Measurements from ENCODE around the gene APOBR. TPM values are rescaled to one million over a fixed set of nuclear protein-coding genes. Genes with fewer than 3 reads are reported as not detected.
"Not testable (repeated sequence)": the region's sequence is repeated elsewhere in the genome, so short reads cannot be mapped to it uniquely, and the experiment has no call there.

Gene APOBR, protein sequence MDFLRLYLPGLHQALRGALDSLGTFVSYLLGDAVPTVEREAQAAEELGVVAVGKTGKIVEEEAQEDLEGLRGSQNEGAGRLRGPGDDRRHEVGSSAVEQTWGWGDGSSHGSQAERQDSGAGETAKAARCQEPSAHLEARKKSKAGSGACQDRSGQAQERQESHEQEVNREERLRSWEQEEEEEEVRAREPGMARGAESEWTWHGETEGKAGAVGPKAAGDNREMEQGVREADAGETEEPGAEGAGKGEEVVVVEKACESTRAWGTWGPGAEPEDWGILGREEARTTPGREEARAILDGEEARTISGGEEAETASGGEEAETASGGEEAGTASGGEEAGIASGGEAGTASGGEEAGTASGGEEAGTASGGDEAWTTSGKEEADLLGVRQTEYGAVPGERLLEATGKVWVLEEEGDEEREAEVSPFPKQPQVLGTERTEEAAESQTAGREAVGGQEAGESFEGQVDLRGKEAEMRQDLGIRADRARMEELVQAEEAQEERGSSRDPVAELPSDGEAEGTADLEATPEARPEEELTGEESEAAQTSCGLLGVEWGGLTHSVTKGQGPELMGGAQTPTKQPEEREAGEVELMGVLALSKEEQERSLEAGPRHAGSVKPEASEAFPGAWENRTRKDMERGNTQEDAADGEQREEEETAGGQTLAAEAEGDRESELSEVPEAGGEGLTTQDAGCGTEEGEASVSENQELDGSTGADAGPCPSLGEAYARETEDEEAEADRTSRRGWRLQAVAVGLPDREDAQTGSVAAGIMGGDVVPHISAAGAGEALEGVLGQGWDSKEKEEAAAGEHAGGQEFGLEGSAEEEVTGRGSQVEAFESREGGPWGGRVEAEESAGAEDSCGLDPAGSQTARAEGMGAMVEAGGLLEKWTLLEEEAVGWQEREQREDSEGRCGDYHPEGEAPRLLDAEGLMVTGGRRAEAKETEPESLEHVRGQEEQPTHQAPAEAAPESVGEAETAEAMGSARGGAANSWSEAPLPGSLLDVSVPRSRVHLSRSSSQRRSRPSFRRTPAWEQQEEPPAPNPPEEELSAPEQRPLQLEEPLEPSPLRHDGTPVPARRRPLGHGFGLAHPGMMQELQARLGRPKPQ
- total RNA-seq: 1 to 10 TPM in 1 of 8 experiments, under 1 TPM in 5, not detected in 2; 0.05 to 1.5 (median 0.50) TPM

DNA sequence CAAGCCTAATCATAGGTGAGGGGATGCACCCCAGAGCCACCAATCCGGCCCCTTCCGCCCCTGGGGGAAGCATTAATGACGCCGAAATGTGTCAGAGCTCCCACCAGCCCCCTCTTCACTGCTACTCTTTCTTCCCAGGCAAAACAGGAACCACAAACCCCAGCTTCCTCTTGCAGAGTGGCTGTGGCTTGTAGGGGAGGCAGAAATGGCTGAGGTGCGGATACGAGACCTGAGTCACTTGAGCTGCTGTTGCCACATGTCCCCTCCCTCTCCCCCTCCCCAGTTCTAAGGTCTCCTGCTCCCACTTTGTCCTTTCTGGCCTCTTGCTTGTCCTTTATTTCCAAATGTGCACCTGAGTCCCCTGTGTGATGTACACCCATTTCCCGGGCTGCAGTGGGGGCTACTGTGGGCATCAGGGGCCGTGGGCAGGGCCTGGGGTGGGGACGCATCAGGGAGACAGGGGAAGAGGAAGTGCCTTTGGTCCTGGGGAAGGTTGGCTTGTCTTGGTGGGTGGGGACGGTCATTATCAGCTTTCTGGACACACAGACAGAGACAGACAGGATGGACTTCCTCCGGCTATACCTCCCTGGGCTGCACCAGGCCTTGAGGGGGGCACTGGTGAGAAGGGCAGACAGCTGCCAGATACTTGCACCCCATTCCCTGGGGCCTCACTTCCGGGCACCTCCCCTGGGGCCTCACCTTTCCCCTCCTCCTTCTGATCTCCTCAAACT is at the start of gene APOBR:
Gene APOBR, plus strand, starts transcription at position 523 of the 731 bp plus-strand sequence. Its CDS starts 39 bp downstream, at position 562.
- in situ Hi-C loops (cut with MboI; ENCODE audit: low pct_unique_long_range_greater_than_20kb in 2 of 9, low sequenced_read_pairs in 9 of 9, unreplicated experiment in 9 of 9): no loop called here
- no peak for ATAC-seq (replicated peaks in 6 of 8)
- 77 to 80% methylated on average over 1 to 4 of the region's 12 CpGs; no CpG with 5 or more reads in 8 of the 10 experiments for WGBS, 10 experiments
- Histone ChIP-seq H3K27ac (no peak within 1 kb of the TSS), H3K4me3 (no peak within 1 kb of the TSS), H3K4me1 (replicated peaks in 1 of 2) (peaks cover 5 to 7% of the 10 kb centered on the region in 2 donors)

DNA sequence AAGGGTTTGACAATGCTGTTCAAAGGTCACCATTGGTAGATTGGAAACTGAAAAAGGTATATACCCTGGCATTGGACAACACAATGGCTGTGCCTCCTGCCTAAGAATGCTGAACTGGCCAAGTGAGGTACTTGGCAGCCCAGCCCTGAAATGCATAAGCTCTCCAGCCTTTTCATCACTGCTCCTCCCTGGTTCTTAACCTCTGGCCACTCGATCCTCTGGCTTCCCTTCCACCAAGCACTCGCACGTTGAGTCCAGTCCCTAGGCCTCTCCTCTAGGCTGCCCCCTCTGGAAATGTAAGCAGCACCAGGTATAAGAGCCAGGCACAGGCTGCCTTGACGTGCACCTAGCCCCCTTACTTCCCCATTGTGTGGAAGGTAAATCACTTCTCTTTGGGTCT is 48.1 kb upstream of the APOBR start:
- H3K4me1 ChIP-seq (replicated peaks in 1 of 2); in situ Hi-C loops (cut with MboI; ENCODE audit: low pct_unique_long_range_greater_than_20kb in 2 of 9, low sequenced_read_pairs in 9 of 9, unreplicated experiment in 9 of 9); H3K27ac ChIP-seq; H3K4me3 ChIP-seq: not testable (repeated sequence)
- WGBS, 10 experiments: no CpG with 5 or more reads among the region's 4 CpGs
- peak in 2 of 8 experiments; percentile 49 to 65 for ATAC-seq (replicated peaks in 6 of 8)

DNA sequence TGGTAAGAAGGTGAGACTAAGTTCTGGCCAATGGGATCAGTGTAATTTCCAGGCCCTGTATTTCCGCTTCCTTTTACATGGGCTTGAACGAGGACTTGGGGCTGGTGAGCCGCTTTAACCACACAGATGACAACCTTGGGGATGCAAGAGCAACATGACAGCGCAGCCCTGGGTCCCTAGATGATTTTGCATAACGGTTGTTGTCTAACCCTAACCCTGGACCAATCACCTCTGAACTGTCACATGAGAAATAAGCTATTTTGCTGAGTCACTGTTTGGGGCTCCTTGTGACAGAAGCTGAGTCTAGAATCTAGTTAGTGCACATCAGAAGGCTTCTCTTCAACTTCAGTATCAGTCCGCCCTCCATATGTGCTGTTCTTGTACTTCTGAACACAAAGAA is 47.4 kb upstream of the APOBR start:
- no CpG with 5 or more reads among the region's 6 CpGs for WGBS, 10 experiments
- in situ Hi-C loops (cut with MboI; ENCODE audit: low pct_unique_long_range_greater_than_20kb in 2 of 9, low sequenced_read_pairs in 9 of 9, unreplicated experiment in 9 of 9); H3K27ac ChIP-seq; H3K4me1 ChIP-seq (replicated peaks in 1 of 2); ATAC-seq (replicated peaks in 6 of 8); H3K4me3 ChIP-seq: not testable (repeated sequence)

DNA sequence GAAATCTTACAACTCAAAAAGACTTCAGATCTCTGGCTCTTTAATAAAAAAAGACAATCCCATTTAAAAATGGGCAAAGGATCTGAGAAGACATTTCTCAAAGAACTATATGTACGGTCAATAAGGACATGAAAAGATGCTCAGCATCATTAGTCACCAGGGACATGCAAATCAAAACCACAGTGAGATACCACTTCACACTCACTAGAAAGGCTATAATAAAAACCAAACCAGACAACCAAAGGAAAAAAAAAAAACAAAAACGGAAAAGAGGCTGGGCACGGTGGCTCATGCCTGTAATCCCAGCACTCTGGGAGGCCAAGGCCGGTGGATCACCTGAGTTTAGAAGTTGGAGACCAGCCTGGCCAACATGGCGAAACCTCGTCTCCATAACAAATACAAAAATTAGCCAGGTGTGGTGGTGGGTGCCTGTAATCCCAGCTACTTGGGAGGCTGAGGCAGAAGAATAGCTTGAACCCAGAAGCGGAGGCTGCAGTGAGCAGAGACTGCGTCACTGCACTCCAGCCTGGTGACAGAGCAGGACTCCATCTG is 20.7 kb upstream of the APOBR start:
- in situ Hi-C loops (cut with MboI; ENCODE audit: low pct_unique_long_range_greater_than_20kb in 2 of 9, low sequenced_read_pairs in 9 of 9, unreplicated experiment in 9 of 9): no loop called here

DNA sequence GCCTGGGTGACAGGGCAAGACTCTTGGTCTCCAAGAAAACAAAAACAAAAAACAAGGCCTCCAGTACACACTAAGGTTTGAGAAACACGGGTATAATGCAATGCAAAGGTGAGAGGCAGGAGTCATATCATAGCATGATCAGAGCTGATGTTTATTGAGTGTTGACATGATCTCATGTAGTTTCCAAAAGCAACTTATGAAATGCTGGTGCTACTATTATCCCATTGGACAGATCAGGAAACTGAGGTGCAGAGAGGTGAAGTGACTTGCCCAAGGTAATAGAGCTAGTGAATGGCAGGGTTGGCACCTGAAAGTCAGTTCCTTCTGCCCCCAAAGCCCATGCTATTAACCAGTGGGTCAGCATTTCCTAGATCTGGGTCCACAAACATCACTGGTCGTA is 19.2 kb upstream of the APOBR start:
- no peak for ATAC-seq (replicated peaks in 6 of 8)
- Histone ChIP-seq H3K4me1 (replicated peaks in 1 of 2) (no peaks in the 10 kb centered on the region), H3K27ac (no peak overlapping the region), H3K4me3 (no peak overlapping the region)
- in situ Hi-C loops (cut with MboI; ENCODE audit: low pct_unique_long_range_greater_than_20kb in 2 of 9, low sequenced_read_pairs in 9 of 9, unreplicated experiment in 9 of 9): no loop called here
- WGBS, 10 experiments: 63 to 100% (median 100%) methylated on average over 1 to 2 of the region's 2 CpGs; no CpG with 5 or more reads in 3 of the 10 experiments

More for the DNA sequence above, 20.7 kb upstream of the APOBR start:
- ATAC-seq (replicated peaks in 6 of 8): no peak
- WGBS, 10 experiments: 50 to 100% (median 86%) methylated on average over 1 to 8 of the region's 8 CpGs
- no peaks in the 10 kb centered on the region for H3K4me1 ChIP-seq (replicated peaks in 1 of 2)
- no peak overlapping the region for H3K4me3 ChIP-seq
- no peak overlapping the region for H3K27ac ChIP-seq

DNA sequence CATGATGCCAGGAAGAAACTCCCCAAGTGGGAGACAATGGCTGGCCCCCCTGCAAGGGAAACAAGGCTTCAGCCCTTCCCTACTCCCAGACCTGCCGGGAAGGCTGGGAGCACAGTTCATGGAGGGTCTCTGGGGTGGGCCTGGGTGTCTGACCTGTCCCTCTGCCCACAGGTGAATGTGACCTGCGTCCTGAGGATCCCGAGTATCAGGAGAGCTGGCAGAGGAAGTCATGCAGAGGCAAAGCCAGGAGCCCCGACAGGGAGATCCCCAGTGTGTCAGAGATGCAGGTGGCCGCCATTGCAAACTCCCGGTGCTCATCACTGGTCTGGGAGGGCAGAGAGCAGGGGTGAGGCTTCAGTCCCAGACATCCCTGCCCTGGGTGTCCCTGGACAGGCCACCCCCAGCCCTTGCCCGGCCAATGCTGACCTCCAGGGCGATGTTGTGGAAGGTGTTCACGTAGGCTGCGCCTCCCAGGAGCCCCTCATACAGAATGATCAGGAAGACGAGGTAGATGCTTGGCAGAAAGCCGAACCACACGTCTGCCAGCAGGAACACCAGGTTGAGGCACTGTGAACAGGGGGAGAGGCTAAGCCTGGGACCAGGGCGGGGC is 17.0 kb upstream of the APOBR start:
- ATAC-seq (replicated peaks in 6 of 8): no peak
- no peaks in the 10 kb centered on the region for H3K4me1 ChIP-seq (replicated peaks in 1 of 2)
- H3K4me3 ChIP-seq: no peak overlapping the region
- H3K27ac ChIP-seq: no peak overlapping the region
- WGBS, 10 experiments: 67 to 100% (median 86%) methylated on average over 1 to 3 of the region's 14 CpGs; no CpG with 5 or more reads in 4 of the 10 experiments
- in situ Hi-C loops (cut with MboI; ENCODE audit: low pct_unique_long_range_greater_than_20kb in 2 of 9, low sequenced_read_pairs in 9 of 9, unreplicated experiment in 9 of 9): no loop called here

DNA sequence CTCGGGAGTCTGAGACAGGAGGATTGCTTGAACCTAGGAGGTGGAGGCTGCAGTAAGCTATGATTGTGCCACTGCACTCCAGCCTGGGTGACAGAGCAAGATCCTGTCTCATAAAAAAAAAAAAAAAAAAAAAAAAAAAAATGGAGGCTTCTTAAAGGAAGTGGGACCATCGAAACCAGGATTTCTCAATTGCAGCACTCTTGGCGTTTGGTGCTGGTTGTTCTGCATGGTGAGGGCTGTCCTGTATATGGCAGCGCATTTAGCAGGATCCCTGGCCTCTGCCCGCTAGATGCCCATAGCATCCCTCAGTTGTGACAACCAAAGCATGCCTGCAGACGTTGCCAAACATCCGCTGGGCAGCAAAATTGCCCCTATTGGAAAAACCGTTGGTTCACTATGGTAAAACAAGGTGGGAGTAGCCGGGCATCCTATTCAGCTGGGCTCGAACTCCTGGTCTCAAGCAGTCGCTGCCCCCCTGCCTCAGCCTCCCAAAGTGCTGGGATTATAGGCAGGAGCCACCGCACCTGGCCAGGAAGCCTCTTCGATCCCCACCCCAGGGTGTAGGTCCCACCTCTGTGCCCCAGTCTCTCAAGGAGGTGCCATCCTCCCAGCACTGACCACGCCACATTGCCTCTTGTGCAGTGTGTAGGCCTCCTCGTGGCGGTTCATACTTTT is 15.8 kb upstream of the APOBR start:
- no peak overlapping the region for H3K4me3 ChIP-seq
- no peak for ATAC-seq (replicated peaks in 6 of 8)
- no peaks in the 10 kb centered on the region for H3K4me1 ChIP-seq (replicated peaks in 1 of 2)
- H3K27ac ChIP-seq: no peak overlapping the region
- in situ Hi-C loops (cut with MboI; ENCODE audit: low pct_unique_long_range_greater_than_20kb in 2 of 9, low sequenced_read_pairs in 9 of 9, unreplicated experiment in 9 of 9): no loop called here
- 80 to 100% (median 96%) methylated on average over 1 to 10 of the region's 16 CpGs; no CpG with 5 or more reads in 2 of the 10 experiments for WGBS, 10 experiments

DNA sequence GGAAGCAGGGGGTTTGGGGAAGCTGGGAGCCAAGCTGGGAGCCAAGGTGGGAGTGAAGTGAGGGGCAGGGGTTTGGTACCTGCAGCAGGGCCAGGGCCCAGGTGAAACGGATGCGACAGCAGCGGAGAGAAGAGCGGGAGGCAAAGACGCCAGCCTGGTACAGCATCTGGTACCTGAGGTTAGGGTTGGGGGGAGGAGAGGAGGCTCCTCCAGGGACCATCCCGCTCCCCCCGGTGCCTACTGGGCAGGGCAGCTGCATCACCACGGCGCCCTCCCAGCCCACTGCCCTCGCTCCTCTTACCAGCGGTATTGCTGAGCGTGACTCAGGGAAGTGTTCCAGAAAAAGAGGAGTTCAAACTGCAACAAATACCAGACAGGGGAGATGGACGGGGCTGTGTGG is 12.4 kb upstream of the APOBR start:
- no peak overlapping the region for H3K27ac ChIP-seq
- 85 to 100% (median 100%) methylated on average over 2 to 5 of the region's 13 CpGs; no CpG with 5 or more reads in 7 of the 10 experiments for WGBS, 10 experiments
- no peak overlapping the region for H3K4me3 ChIP-seq
- no peak for ATAC-seq (replicated peaks in 6 of 8)
- in situ Hi-C loops (cut with MboI; ENCODE audit: low pct_unique_long_range_greater_than_20kb in 2 of 9, low sequenced_read_pairs in 9 of 9, unreplicated experiment in 9 of 9): no loop called here
- no peaks in the 10 kb centered on the region for H3K4me1 ChIP-seq (replicated peaks in 1 of 2)

DNA sequence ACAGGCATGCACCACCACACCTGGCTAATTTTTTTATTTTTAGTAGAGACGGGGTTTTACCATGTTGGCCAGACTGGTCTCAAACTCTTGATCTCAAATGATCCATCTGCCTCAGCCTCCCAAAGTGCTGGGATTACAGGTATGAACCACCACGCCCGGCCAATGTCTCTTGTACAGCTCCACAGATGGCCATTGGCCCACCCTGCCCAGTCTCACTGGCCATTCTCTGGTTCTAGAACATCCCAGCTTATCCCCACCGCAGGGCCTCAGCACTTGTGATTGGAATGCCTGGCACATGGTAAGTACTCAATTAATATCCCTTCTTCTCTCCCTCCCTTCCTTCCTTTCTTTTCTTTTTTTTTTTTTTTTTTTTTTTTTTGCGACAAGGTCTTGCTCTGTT is 11.1 kb upstream of the APOBR start:
- WGBS, 10 experiments: 64 to 100% (median 95%) methylated on average over 1 to 5 of the region's 5 CpGs; no CpG with 5 or more reads in 1 of the 10 experiments
- H3K4me1 ChIP-seq (replicated peaks in 1 of 2); ATAC-seq (replicated peaks in 6 of 8); H3K4me3 ChIP-seq; H3K27ac ChIP-seq; in situ Hi-C loops (cut with MboI; ENCODE audit: low pct_unique_long_range_greater_than_20kb in 2 of 9, low sequenced_read_pairs in 9 of 9, unreplicated experiment in 9 of 9): not testable (repeated sequence)

DNA sequence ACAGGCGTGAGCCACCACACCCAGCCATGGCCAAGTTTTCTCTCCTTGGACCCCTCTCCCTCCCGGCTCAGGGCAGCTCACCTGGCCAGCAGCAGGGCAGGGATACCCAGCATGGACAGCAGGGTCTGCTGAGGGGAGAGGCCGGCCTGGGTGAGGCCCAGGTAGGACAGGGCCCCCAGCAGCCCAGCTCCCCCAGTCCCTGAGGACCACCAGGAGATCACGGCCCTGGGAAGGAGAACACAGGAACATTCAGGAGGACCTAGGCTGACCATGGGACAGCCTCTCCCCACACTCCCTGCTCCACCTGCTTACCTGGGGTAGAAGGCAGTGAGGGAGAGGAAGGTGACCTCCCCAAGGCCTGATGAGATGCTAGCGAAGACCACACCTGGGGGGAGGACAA is 8.2 kb upstream of the APOBR start:
- ATAC-seq (replicated peaks in 6 of 8): no peak
- WGBS, 10 experiments: 80 to 100% (median 95%) methylated on average over 1 to 2 of the region's 5 CpGs; no CpG with 5 or more reads in 6 of the 10 experiments
- in situ Hi-C loops (cut with MboI; ENCODE audit: low pct_unique_long_range_greater_than_20kb in 2 of 9, low sequenced_read_pairs in 9 of 9, unreplicated experiment in 9 of 9): no loop called here
- H3K27ac ChIP-seq: no peak overlapping the region
- H3K4me3 ChIP-seq: no peak overlapping the region
- peaks cover 3 to 5% of the 10 kb centered on the region in 2 donors for H3K4me1 ChIP-seq (replicated peaks in 1 of 2)

DNA sequence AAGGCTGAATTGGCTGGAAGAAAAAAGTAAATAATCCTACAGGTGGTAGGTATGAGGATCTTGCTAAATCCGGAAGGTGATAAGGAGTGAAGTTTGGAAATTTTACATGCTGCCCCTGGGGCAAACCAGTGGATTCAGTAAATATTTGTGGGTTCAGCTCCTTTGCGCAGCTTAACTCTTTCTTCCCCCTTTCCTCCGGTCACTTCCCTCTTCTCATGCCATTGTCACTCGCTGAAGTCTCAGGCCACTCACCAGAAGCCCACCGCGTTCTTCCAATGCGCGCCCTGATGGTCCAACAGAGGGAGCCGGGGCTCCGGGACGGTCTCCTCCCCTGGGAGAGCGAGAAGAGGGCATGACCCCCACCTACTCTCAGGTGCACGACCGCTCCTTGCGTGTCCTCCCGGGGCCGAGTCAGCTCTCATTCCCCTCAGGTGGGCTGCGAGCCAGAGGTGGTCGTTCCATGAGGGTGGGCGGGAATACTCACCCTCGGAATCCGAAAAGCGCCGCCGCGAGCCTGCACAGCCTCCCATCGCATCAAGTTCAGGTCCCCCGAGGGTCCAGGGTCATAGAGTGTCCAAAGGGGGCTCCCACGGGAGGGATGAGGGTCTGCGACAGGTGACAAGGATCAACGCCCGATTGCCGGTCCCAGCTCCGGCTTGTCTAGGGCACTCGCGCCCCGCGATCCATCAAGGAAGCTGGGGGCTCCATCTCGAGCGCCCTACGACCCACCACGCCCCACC is 3.0 kb upstream of the APOBR start:
- H3K4me1 ChIP-seq (replicated peaks in 1 of 2): peaks cover 5 to 7% of the 10 kb centered on the region in 2 donors
- peak overlapping the region; percentile 61 to 93 (median 89) for H3K4me3 ChIP-seq
- WGBS, 10 experiments: 0 to 29% (median 2%) methylated on average over 1 to 11 of the region's 42 CpGs
- peak overlapping the region in 1 of 2 donors; percentile 97 for H3K27ac ChIP-seq
- in situ Hi-C loops (cut with MboI; ENCODE audit: low pct_unique_long_range_greater_than_20kb in 2 of 9, low sequenced_read_pairs in 9 of 9, unreplicated experiment in 9 of 9): no loop called here
- ATAC-seq (replicated peaks in 6 of 8): peak; percentile 24 to 53 (median 43)
